Neural progenitor cell (in vitro differentiated cells): ENCODE data around the gene CTSH.

Source experiments
- CTCF ChIP-seq: fragments of 200-600 bp; sonication (generic); IDR thresholded peaks from 2 replicates; pipeline ENCODE4 v1.5.1; 2017; ENCODE audit warnings: antibody characterized with exemption, mild to moderate bottlenecking
- EZH2 ChIP-seq: fragments of 200-600 bp; sonication (generic); IDR thresholded peaks from 2 replicates; pipeline ENCODE4 v1.6.1; 2017; ENCODE audit warnings: antibody characterized with exemption, mild to moderate bottlenecking, moderate library complexity

- no peak for TF ChIP-seq CTCF
- TF ChIP-seq EZH2 = no peak
These were observed 632 bp downstream of the CTSH start for GRCh38 chr15:78944202-78944625.
